SK-N-SH (cell line): ENCODE results near the gene RBM33.

Source experiments
- CTCF ChIP-seq: fragments of 200-600 bp; sonication (generic); IDR thresholded peaks from 2 replicates; pipeline ENCODE4 v1.6.1; 2017; ENCODE audit warnings: antibody characterized with exemption, mild to moderate bottlenecking, moderate library complexity
- MAX ChIP-seq: IDR thresholded peaks from 2 replicates; pipeline ENCODE4 v1.4.0; 2012; ENCODE audit warnings: low read depth
- NFIC ChIP-seq: IDR thresholded peaks from 2 replicates; pipeline ENCODE4 v1.4.0; 2012; ENCODE audit warnings: borderline replicate concordance
- POLR2AphosphoS5 ChIP-seq: IDR thresholded peaks from 2 replicates; pipeline ENCODE4 v1.6.1; 2012; ENCODE audit warnings: low read depth, low read length
- RCOR1 ChIP-seq: fragments of 150-350 bp; IDR thresholded peaks from 2 replicates; pipeline ENCODE4 v1.6.1; 2017; ENCODE audit warnings: antibody characterized with exemption, low read length
- TAF1 ChIP-seq: IDR thresholded peaks from 2 replicates; pipeline ENCODE4 v1.6.1; 2012; ENCODE audit warnings: low read depth, mild to moderate bottlenecking, low read length, moderate library complexity, borderline replicate concordance
- USF1 ChIP-seq: IDR thresholded peaks from 2 replicates; pipeline ENCODE4 v1.4.0; 2012; ENCODE audit warnings: low read depth, borderline replicate concordance
- USF2 ChIP-seq: fragments of 150-350 bp; IDR thresholded peaks from 2 replicates; pipeline ENCODE4 v1.6.1; 2017; ENCODE audit warnings: antibody characterized with exemption, low read length, low read depth, borderline replicate concordance

- no peak for TF ChIP-seq CTCF
- no peak for TF ChIP-seq POLR2AphosphoS5
- no peak for TF ChIP-seq MAX
- no peak for TF ChIP-seq TAF1
- TF ChIP-seq USF2 = no peak
- TF ChIP-seq USF1 = no peak
- no peak for TF ChIP-seq NFIC
- no peak for TF ChIP-seq RCOR1
Measured at GRCh38 chr7:155620497-155620896, 24.0 kb upstream of the RBM33 start.
